ENCODE data around the gene STAT1.

The STAT1 gene

DNA sequence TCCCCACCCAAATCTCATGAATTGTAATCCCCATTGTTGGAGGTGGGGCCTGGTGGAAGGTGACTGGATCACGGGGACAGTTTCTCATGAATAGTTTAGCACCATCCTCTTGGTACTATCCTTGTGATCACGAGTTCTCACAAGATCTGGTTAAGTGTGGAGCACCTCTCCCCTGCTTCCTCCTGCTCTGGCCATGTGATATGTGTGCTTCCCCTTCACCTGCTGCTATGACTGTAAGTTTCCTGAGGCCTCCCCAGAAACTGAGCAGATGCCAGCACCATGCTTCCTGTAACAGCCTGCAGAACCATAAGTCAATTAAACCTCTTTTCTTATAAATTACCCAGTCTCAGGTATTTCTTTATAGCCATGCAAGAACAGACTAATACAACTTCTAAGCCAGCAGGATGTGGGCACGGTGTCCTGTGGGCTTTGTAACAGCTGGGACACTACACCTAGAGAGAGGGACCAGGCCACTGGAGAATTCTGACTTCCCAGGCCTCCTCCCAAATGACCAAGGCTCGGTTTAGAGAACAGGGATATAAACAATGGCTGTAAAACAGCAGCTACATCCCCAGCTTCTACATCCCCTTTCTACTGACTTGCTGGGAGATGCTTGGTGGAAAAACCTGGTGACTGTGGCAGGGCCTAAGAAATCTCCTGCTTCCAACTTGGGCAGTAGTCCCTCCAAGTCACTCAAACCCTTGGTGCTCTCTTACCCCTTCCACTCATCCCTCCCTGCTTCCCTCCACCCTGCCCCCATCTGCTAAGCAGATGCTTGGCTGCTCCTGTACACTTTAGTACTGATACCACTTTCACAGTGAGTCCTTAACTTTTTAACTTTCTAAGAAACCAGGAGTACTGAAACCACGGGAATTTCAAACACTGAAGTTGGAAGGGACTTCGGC, 10.3 kb downstream of the STAT1 start:
- H3K4me3 ChIP-seq (ENCODE audit: control insufficient read depth, low read depth, low read length): no peak overlapping the region
- TF ChIP-seq, protein P1, sequence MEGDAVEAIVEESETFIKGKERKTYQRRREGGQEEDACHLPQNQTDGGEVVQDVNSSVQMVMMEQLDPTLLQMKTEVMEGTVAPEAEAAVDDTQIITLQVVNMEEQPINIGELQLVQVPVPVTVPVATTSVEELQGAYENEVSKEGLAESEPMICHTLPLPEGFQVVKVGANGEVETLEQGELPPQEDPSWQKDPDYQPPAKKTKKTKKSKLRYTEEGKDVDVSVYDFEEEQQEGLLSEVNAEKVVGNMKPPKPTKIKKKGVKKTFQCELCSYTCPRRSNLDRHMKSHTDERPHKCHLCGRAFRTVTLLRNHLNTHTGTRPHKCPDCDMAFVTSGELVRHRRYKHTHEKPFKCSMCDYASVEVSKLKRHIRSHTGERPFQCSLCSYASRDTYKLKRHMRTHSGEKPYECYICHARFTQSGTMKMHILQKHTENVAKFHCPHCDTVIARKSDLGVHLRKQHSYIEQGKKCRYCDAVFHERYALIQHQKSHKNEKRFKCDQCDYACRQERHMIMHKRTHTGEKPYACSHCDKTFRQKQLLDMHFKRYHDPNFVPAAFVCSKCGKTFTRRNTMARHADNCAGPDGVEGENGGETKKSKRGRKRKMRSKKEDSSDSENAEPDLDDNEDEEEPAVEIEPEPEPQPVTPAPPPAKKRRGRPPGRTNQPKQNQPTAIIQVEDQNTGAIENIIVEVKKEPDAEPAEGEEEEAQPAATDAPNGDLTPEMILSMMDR (IDR thresholded peaks at IDR 0.05; ENCODE audit: control insufficient read depth, insufficient read depth, low read depth, low read length, missing control alignments): no peak
- no peak for DNase-seq (ENCODE audit: low read depth)

GRCh38 chr2:191001624-191002023, 12.3 kb downstream of the STAT1 start:
- no peak overlapping the region for H3K4me3 ChIP-seq (ENCODE audit: control insufficient read depth, low read depth, low read length)
- TF ChIP-seq, protein P1 (IDR thresholded peaks at IDR 0.05; ENCODE audit: control insufficient read depth, insufficient read depth, low read depth, low read length, missing control alignments): no peak
- DNase-seq (ENCODE audit: low read depth): no peak

GRCh38 chr2:191001032-191001431, 12.9 kb downstream of the STAT1 start:
- H3K4me3 ChIP-seq (ENCODE audit: control insufficient read depth, low read depth, low read length): no peak overlapping the region
- TF ChIP-seq, protein P1 (IDR thresholded peaks at IDR 0.05; ENCODE audit: control insufficient read depth, insufficient read depth, low read depth, low read length, missing control alignments): no peak
- no peak for DNase-seq (ENCODE audit: low read depth)

DNA sequence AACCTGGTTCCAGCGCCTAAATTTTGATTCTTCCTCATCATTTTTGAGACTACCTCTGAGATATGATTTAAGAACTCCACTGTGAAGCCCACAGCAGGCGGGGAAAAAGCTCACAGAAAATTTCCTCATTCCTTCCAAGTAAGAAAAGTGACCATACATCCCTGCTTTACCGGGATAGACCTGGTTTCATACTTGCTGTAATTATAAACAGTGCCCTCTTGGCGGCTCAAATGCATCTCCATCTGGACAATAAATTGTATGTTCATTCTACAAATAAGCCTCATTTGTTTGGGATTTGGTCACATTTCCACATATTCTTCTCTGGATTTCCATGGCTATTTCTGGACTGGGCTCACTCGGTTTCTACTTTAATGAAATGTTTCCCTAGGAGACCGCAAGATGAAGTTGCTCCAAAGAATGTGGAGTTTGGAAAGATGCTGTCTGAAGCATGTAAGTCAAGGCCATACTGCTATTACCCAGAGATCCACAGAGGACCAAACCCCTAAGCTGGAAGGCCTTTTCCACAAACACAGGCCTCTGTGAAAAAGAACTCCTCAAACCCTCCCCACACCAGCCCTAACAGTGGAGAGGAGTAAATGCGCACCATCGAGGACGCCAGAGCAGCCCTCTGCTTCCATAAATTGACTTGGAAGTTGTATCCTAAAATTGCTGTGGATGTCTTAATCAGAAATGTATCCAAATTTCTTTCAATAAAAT, 13.9 kb downstream of the STAT1 start:
- H3K4me3 ChIP-seq (ENCODE audit: control insufficient read depth, low read depth, low read length): no peak overlapping the region
- no peak for DNase-seq (ENCODE audit: low read depth)
- TF ChIP-seq, protein P1 (IDR thresholded peaks at IDR 0.05; ENCODE audit: control insufficient read depth, insufficient read depth, low read depth, low read length, missing control alignments): no peak

DNA sequence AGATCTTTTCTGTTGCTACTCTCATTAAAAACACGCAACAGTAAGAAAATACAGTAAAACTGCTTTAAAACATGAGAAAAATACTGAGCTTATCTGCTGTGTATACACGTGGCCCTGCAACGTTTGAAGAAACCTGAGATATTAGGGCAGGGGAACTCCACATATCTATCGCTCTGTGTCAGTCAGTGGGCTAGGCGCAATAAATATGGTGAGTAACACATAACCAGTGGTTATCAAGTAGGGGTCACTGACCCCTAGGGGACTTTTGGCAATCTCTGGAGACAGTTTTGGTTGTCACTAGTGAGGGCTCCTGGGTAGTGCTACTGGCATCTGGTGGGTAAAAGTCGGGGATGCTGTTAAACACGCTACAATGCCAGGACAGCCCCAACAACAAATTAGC, 14.9 kb downstream of the STAT1 start:
- DNase-seq (ENCODE audit: low read depth): no peak
- TF ChIP-seq, protein P1 (IDR thresholded peaks at IDR 0.05; ENCODE audit: control insufficient read depth, insufficient read depth, low read depth, low read length, missing control alignments): no peak
- H3K4me3 ChIP-seq (ENCODE audit: control insufficient read depth, low read depth, low read length): no peak overlapping the region

DNA sequence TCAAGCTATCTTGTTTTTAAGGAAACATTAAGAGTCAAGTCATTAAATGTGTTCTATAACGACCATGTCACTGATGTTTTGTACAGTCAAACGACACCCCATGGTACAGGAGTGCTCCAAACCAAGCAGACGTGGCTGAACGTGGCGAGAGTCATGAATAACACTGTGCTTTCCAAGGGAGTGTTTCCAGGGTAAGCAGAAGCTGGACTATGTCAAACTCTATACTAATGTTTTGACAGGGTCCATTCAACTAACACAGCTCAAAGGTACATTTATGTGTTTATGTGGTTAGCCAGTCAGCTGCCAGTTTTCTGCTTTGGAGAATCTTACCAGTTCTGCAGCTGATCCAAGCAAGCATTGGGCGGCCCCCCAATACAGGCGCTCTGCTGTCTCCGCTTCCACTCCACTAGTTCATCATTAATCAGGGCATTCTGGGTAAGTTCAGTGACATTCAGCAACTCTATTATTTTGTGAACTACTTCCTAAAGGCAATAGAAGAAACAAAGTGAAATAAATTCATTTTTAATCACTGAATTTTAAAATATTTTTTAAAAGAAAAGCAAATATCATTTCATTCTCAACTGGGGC, 16.4 kb downstream of the STAT1 start:
- TF ChIP-seq, protein P1 (IDR thresholded peaks at IDR 0.05; ENCODE audit: control insufficient read depth, insufficient read depth, low read depth, low read length, missing control alignments): no peak
- no peak overlapping the region for H3K4me3 ChIP-seq (ENCODE audit: control insufficient read depth, low read depth, low read length)
- DNase-seq (ENCODE audit: low read depth): no peak
